NT2/D1 (cell line): ENCODE measurements around the gene YAF2.
"Not testable (repeated sequence)": the region's sequence is repeated elsewhere in the genome, so short reads cannot be mapped to it uniquely, and the experiment has no call there.

Experiments used
- DNase-seq: peaks from one replicate; pipeline ENCODE4 v3.0.0-alpha.2; 2011; ENCODE audit warnings: low read depth, low spot score
- H3K27me3 ChIP-seq: 2 replicates; pipeline ENCODE4 v1.6.0; 2011; ENCODE audit warnings: mild to moderate bottlenecking; ENCODE audit not compliant: insufficient read length, insufficient read depth
- H3K36me3 ChIP-seq: 2 replicates; pipeline ENCODE4 v1.6.1; 2011; ENCODE audit warnings: mild to moderate bottlenecking, low read length, mixed read lengths; ENCODE audit not compliant: insufficient read depth, insufficient read length
- H3K4me1 ChIP-seq: 2 replicates; pipeline ENCODE4 v1.5.1; 2011; ENCODE audit not compliant: insufficient read depth, insufficient read length
- H3K4me3 ChIP-seq: 2 replicates; pipeline ENCODE4 v1.5.1; 2011; ENCODE audit warnings: low read depth; ENCODE audit not compliant: insufficient read length
- H3K9ac ChIP-seq: 2 replicates; pipeline ENCODE4 v1.6.0; 2011; ENCODE audit warnings: low read depth; ENCODE audit not compliant: insufficient read length
- H3K9me3 ChIP-seq: 2 replicates; pipeline ENCODE4 v1.5.1; 2011; ENCODE audit warnings: mild to moderate bottlenecking, low read length; ENCODE audit not compliant: insufficient read depth
- SUZ12 ChIP-seq: IDR thresholded peaks from 2 replicates; pipeline ENCODE4 v1.6.1; 2011; ENCODE audit not compliant: insufficient read length, insufficient read depth; ENCODE audit errors: extremely low read depth
- YY1 ChIP-seq: IDR thresholded peaks from 2 replicates; pipeline ENCODE4 v1.6.1; 2011; ENCODE audit not compliant: insufficient read length, insufficient read depth
- ZNF274 ChIP-seq: IDR thresholded peaks from 2 replicates; pipeline ENCODE4 v1.6.1; 2011; ENCODE audit warnings: mild to moderate bottlenecking, low read depth, low read length

Gene YAF2

DNA sequence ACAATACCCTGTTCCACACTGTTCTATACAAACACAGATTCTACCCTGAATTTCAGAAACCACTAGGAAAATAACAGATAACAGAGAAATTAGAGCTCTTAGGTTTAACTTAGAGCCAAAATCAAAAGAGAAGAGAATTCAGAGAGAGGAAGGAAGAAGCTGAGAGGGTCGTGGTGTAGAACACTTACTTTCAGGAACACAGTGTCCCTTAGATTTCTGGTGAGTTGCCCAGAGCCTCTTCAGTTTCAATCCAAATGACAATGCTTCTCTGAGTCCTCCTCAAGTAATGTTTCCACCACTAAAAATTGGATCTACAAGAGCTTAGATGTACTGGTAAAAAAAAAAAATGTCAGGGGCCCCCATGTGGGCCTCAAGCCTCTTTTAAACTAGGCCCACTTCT lies 2.6 kb downstream of the YAF2 start:
- TF ChIP-seq ZNF274 (no peak), SUZ12 (no peak), YY1 (no peak)
- DNase-seq = no peak
- H3K9ac ChIP-seq = no peak overlapping the region
- peaks cover 13% of the 10 kb centered on the region for H3K27me3 ChIP-seq
- no peak overlapping the region for H3K4me3 ChIP-seq
- no peaks in the 10 kb centered on the region for H3K4me1 ChIP-seq
- peaks cover 21% of the 10 kb centered on the region for H3K36me3 ChIP-seq
- H3K9me3 ChIP-seq = 0 out of 2 replicates have a peak, but pooled peaks cover under 1% of the 10 kb centered on the region

DNA sequence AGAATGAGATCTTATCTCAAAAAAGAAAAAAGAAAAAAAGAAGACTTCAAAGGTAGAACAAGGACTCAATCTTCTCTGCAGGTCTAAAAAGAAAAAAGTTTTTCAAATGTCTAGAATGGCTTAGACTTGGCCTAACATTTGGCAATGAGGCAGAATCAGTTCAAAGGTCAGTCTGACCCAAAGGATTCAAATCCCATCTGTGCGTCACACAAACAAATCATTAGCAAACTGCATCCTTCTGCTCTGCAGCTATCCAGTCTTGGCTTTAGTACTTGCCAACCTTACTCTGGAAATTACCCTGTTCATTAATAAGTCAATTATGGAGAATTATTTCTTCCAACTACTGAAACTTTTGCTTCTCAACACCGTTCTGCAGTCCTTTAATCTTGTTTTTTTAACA lies 3.1 kb downstream of the YAF2 start:
- no peak for TF ChIP-seq ZNF274
- no peak for TF ChIP-seq SUZ12
- no peak for TF ChIP-seq YY1
- H3K9ac ChIP-seq = no peak overlapping the region
- peaks cover 21% of the 10 kb centered on the region for H3K36me3 ChIP-seq
- no peaks in the 10 kb centered on the region for H3K4me1 ChIP-seq
- peaks cover 13% of the 10 kb centered on the region for H3K27me3 ChIP-seq
- H3K4me3 ChIP-seq = no peak overlapping the region
- peaks cover 5% of the 10 kb centered on the region; the same call in 1 of the 2 replicates for H3K9me3 ChIP-seq
- no peak for DNase-seq

DNA sequence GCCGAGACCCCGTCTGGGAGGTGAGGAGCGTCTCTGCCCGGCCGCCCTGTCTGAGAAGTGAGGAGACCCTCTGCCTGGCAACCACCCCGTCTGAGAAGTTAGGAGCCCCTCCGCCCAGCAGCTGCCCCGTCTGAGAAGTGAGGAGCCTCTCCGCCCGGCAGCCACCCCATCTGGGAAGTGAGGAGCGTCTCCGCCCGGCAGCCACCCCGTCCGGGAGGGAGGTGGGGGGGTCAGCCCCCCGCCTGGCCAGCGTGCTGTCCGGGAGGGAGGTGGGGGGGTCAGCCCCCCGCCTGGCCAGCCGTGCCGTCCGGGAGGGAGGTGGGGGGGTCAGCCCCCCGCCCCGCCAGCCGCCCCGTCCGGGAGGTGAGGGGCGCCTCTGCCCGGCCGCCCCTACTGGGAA lies 10.5 kb downstream of the YAF2 start:
- not testable (repeated sequence) for H3K27me3 ChIP-seq, H3K4me1 ChIP-seq, H3K9ac ChIP-seq, H3K4me3 ChIP-seq, DNase-seq, H3K36me3 ChIP-seq
- H3K9me3 ChIP-seq = peaks cover 20% of the 10 kb centered on the region; the same call in 1 of the 2 replicates

DNA sequence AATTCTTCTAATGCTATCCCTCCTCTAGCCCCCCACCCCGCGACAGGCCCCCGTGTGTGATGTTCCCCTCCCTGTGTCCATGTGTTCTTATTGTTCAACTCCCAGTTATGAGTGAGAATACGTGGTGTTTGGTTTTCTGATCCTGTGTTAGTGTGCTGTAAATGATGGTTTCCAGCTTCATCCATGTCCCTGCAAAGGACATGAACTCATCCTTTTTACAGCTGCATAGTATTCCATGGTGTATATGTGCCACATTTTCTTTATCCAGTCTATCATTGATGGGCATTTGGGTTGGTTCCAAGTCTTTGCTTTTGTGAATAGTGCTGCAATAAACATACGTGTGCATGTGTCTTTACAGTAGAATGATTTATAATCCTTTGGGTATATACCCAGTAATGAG lies 13.5 kb downstream of the YAF2 start:
- H3K4me3 ChIP-seq, H3K9ac ChIP-seq, H3K4me1 ChIP-seq, H3K36me3 ChIP-seq, DNase-seq, H3K27me3 ChIP-seq, H3K9me3 ChIP-seq: not testable (repeated sequence)

DNA sequence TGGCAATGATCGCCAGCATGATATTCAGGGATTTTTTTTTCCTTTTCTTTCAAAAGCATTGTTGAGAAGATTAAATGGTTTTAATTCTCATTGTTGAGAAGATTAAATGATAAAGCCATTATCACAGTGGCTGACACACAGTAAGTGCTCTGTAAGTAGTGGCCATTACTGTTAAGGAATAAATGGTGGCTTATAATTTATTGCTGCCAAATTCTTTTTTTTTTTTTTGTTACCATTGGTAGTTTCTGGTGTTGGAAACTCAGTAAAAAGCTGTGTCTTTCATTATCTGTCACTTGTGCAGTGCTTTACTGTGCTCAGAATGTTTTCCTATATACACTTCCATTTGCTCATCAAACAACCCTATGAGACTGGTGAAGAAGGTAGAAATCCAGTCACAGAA lies 15.3 kb downstream of the YAF2 start:
- no peak for TF ChIP-seq SUZ12
- TF ChIP-seq YY1 = no peak
- no peak for TF ChIP-seq ZNF274
- H3K4me1 ChIP-seq = no peaks in the 10 kb centered on the region

DNA sequence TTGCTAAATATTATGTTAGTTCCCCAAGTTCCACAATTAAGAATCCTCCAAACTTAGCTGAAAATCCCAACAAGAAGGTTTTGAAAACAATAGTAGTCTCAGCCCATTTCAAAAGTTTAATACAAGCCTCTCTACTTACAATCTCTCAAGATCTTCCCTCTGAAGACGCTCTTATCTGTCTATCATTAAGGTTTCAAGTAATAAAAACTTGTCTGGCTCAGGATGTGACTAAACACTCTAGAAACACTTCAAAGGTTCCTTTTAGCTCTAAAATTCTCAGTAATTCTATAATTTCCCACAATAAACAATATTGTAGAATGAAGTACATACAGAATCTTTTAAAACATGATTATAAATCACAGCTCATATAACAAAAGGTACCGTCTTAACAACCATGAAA lies 16.3 kb downstream of the YAF2 start:
- Histone ChIP-seq H3K4me1 (no peaks in the 10 kb centered on the region), H3K36me3 (peaks cover 4% of the 10 kb centered on the region), H3K9ac (no peak overlapping the region), H3K27me3 (no peaks in the 10 kb centered on the region), H3K9me3 (peaks cover 7% of the 10 kb centered on the region; the same call in 1 of the 2 replicates), H3K4me3 (no peak overlapping the region)
- no peak for TF ChIP-seq YY1
- no peak for TF ChIP-seq ZNF274
- no peak for TF ChIP-seq SUZ12
- no peak for DNase-seq

More for the DNA sequence above, 15.3 kb downstream of the YAF2 start:
- no peak overlapping the region for H3K4me3 ChIP-seq
- no peak overlapping the region for H3K9ac ChIP-seq
- DNase-seq = no peak
- H3K9me3 ChIP-seq = peaks cover 7% of the 10 kb centered on the region; the same call in 1 of the 2 replicates
- peaks cover 4% of the 10 kb centered on the region for H3K36me3 ChIP-seq
- H3K27me3 ChIP-seq = no peaks in the 10 kb centered on the region

DNA sequence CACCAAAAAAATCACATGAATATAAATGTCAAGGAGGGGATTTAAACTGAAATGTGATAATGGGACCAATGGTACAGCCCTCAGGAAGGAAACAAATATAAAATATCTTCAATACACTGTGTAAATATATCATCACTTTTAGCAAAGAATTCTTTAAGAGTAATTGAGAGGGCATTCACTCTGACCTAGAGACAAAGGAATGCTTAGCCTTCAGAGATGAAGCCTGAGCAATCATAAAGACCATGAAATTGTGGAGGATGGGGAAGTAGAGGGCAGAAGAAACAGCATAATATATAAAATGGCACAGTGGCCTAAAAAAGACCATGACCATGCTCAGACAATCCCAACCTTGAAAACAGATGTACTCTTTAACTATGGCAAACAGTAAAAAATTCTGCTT lies 20.4 kb downstream of the YAF2 start:
- H3K4me1 ChIP-seq = no peaks in the 10 kb centered on the region
- TF ChIP-seq ZNF274 (no peak), SUZ12 (no peak), YY1 (no peak)
- no peak overlapping the region for H3K4me3 ChIP-seq
- no peaks in the 10 kb centered on the region for H3K9me3 ChIP-seq
- no peaks in the 10 kb centered on the region for H3K36me3 ChIP-seq
- no peak for DNase-seq
- no peak overlapping the region for H3K9ac ChIP-seq
- no peaks in the 10 kb centered on the region for H3K27me3 ChIP-seq

DNA sequence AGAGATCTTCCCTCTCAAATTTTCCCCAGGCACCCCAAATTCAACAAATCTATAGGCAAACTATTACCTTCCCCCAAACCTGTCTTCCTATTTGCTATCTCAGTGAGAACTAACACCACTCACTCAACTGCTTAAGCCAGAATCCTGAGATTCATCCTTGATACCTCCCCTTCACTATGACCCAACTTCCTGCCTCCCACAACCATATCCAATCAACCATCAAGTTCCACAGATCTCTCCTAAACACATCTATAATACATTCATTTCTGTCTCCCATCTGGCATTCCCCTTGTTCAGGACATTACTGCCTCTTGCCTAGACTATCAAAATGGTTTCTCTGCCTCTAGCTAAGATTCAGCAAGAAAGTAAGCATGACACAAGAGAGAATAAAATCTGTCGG lies 21.3 kb downstream of the YAF2 start:
- Histone ChIP-seq H3K9me3 (no peaks in the 10 kb centered on the region), H3K36me3 (no peaks in the 10 kb centered on the region), H3K4me1 (no peaks in the 10 kb centered on the region), H3K9ac (no peak overlapping the region), H3K4me3 (no peak overlapping the region), H3K27me3 (no peaks in the 10 kb centered on the region)
- TF ChIP-seq SUZ12 = no peak
- no peak for TF ChIP-seq YY1
- TF ChIP-seq ZNF274 = no peak
- DNase-seq = no peak

DNA sequence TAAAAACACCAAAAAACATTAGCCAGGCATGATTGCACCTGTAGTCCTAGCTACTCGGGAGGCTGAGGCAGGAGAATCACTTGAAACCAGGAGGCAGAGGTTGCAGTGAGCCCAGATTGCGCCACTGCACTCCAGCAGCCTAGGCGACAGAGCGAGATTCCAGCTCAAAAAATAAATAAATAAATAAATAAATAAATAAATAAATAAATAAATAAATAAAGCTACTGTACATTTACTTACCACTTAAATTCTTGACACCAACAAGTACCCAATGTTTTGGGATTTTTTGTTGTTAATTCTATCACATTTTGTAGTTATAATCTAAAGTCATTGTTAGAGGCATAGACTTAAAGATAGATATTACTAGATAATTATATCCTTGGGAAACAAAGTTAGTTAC lies 22.3 kb downstream of the YAF2 start:
- H3K9ac ChIP-seq, H3K36me3 ChIP-seq, H3K9me3 ChIP-seq, H3K27me3 ChIP-seq, H3K4me3 ChIP-seq, DNase-seq, H3K4me1 ChIP-seq: not testable (repeated sequence)
